Measurements from ENCODE around the gene GRB10.

Gene GRB10

GRCh38 chr7:50591480-50592438, 190.9 kb downstream of the GRB10 start:
- H3K9me3 ChIP-seq (ENCODE audit: severe bottlenecking): no peaks in the 10 kb centered on the region
- H3K4me3 ChIP-seq (ENCODE audit: low read depth, low read length): peak overlapping the region; percentile 4

GRCh38 chr7:50591098-50591479, 191.6 kb downstream of the GRB10 start:
- no peak overlapping the region for H3K4me3 ChIP-seq (ENCODE audit: low read depth, low read length)
- TF ChIP-seq, protein P1, sequence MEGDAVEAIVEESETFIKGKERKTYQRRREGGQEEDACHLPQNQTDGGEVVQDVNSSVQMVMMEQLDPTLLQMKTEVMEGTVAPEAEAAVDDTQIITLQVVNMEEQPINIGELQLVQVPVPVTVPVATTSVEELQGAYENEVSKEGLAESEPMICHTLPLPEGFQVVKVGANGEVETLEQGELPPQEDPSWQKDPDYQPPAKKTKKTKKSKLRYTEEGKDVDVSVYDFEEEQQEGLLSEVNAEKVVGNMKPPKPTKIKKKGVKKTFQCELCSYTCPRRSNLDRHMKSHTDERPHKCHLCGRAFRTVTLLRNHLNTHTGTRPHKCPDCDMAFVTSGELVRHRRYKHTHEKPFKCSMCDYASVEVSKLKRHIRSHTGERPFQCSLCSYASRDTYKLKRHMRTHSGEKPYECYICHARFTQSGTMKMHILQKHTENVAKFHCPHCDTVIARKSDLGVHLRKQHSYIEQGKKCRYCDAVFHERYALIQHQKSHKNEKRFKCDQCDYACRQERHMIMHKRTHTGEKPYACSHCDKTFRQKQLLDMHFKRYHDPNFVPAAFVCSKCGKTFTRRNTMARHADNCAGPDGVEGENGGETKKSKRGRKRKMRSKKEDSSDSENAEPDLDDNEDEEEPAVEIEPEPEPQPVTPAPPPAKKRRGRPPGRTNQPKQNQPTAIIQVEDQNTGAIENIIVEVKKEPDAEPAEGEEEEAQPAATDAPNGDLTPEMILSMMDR (IDR thresholded peaks at IDR 0.05; ENCODE audit: low read depth, low read length): no peak
- no peak for DNase-seq
- H3K27me3 ChIP-seq (ENCODE audit: insufficient read depth, low read depth, severe bottlenecking): no peaks in the 10 kb centered on the region
- H3K9me3 ChIP-seq (ENCODE audit: severe bottlenecking): no peaks in the 10 kb centered on the region
- peak overlapping the region; percentile 38; the same call in 1 of the 2 replicates for H3K27ac ChIP-seq
- no peaks in the 10 kb centered on the region for H3K36me3 ChIP-seq

More at GRCh38 chr7:50591480-50592438, 190.9 kb downstream of the GRB10 start:
- Histone ChIP-seq H3K36me3 (no peaks in the 10 kb centered on the region), H3K27me3 (ENCODE audit: insufficient read depth, low read depth, severe bottlenecking) (no peaks in the 10 kb centered on the region), H3K27ac (peak overlapping the region; percentile 38)
- peak; percentile 75 for DNase-seq
- TF ChIP-seq, protein P1 (IDR thresholded peaks at IDR 0.05; ENCODE audit: low read depth, low read length): no peak

- DNase-seq: no peak
- TF ChIP-seq, protein P1 (IDR thresholded peaks at IDR 0.05; ENCODE audit: low read depth, low read length): no peak
- H3K36me3 ChIP-seq: no peaks in the 10 kb centered on the region
- H3K27ac ChIP-seq: no peak overlapping the region
- H3K27me3 ChIP-seq (ENCODE audit: insufficient read depth, low read depth, severe bottlenecking): no peaks in the 10 kb centered on the region
- no peaks in the 10 kb centered on the region for H3K9me3 ChIP-seq (ENCODE audit: severe bottlenecking)
- H3K4me3 ChIP-seq (ENCODE audit: low read depth, low read length): no peak overlapping the region
Observed at GRCh38 chr7:50590535-50590934, 192.2 kb downstream of the GRB10 start.

DNA sequence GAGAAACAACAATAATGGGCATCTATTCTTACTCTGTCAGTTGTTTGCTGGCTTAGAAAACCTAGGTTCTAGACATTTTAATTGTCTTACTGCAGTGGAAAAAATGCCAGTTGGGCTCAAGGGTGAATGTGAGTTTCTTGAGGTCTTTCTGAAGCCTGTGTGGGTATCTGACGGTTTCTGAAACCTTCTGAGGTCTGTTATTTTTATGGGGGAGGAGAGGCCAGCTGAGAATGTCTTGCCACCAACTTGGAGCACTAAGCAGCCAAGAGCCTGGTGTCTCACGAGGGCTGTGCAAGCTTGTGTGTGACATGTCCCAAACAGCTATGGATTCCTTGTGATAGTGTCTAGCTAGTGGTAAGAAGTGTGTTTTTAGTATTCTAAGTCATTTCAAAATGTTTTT, 193.3 kb downstream of the GRB10 start:
- TF ChIP-seq, protein P1 (IDR thresholded peaks at IDR 0.05; ENCODE audit: low read depth, low read length): no peak
- H3K4me3 ChIP-seq (ENCODE audit: low read depth, low read length): no peak overlapping the region
- H3K36me3 ChIP-seq: no peaks in the 10 kb centered on the region
- H3K27me3 ChIP-seq (ENCODE audit: insufficient read depth, low read depth, severe bottlenecking): no peaks in the 10 kb centered on the region
- H3K27ac ChIP-seq: no peak overlapping the region
- DNase-seq: no peak
- H3K9me3 ChIP-seq (ENCODE audit: severe bottlenecking): peaks cover 6% of the 10 kb centered on the region

GRCh38 chr7:50588937-50589336, 193.8 kb downstream of the GRB10 start:
- Histone ChIP-seq H3K36me3 (no peaks in the 10 kb centered on the region), H3K27me3 (ENCODE audit: insufficient read depth, low read depth, severe bottlenecking) (no peaks in the 10 kb centered on the region), H3K27ac (no peak overlapping the region), H3K9me3 (ENCODE audit: severe bottlenecking) (peaks cover 8% of the 10 kb centered on the region), H3K4me3 (ENCODE audit: low read depth, low read length) (no peak overlapping the region)
- DNase-seq: no peak
- TF ChIP-seq, protein P1 (IDR thresholded peaks at IDR 0.05; ENCODE audit: low read depth, low read length): peak; percentile 41
